Inflammatory macrophage treated with lipopolysaccharide for 4 hours (primary cell): Measurements from ENCODE around the gene CLC.
"Not testable (repeated sequence)": the region's sequence is repeated elsewhere in the genome, so short reads cannot be mapped to it uniquely, and the experiment has no call there.

Experiments used
- DNase-seq: peaks from one replicate; pipeline ENCODE4 v3.0.0-alpha.2; 2020

The CLC gene

DNA sequence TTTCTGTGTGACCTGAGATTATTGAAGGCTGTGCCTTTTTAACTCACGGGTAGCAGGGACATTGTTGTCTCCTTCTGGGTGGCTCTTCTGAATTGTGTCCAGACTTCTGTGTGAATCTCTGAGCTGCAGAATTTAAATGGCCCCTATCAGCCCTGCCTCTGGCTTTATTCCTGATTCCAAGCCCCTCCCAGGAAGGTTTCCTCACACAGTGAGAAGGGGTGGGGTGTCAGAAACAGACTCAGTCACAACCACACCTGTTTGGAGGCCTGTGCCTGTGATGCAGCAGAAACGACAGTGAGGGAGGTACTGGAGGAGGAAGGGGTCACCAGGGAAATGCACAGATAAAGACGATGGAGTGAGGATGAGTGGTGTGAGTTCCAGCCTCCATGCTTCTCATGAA lies at the start of gene CLC:
Gene CLC (minus strand): TSS at position 139 of the 400 bp plus-strand sequence. CDS start 77 bp downstream, at position 62.
- DNase-seq, result no peak

DNA sequence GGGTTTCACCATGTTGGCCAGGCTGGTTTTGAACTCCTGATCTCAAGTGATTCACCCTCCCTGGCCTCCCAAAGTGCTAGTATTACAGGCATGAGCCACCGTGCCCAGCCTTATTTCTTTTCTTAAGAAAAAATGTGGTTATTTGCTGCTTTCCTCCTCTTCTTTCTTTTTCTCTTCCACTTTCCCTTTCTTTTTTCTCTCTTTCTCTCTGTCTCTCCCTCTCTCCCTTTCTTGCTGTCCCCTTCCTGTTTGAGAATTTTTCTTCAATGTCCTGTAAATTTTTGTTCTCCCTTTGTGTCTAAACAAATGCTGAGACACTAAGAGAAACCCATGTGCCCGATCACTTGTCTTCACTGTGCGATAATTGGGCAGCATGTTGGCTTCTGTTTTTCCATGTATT lies 43.1 kb upstream of the CLC start:
- DNase-seq, result no peak

DNA sequence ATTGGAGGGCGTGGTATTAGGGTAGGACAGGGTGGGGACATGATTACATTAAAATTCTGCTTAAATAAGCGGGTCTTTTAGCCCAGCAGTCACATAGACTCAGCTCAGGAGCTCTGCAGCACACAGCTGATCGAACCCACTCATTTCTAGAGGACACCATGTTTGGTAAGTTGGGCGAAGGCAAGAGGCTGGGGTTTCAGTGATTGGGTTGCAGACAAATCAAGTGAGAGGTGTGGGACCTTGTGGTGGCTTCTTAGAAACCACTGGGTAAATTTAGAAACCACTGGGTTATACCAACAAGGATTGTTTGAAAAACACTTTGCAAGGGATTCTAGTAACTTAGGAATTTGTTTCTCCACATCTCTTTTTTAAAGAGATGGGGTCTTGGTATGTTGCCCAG lies 40.9 kb upstream of the CLC start, which contains the start of gene LEUTX:
Gene LEUTX (plus strand): TSS at position 92 of the 400 bp plus-strand sequence. CDS start 67 bp downstream, at position 159.
- DNase-seq, result no peak

DNA sequence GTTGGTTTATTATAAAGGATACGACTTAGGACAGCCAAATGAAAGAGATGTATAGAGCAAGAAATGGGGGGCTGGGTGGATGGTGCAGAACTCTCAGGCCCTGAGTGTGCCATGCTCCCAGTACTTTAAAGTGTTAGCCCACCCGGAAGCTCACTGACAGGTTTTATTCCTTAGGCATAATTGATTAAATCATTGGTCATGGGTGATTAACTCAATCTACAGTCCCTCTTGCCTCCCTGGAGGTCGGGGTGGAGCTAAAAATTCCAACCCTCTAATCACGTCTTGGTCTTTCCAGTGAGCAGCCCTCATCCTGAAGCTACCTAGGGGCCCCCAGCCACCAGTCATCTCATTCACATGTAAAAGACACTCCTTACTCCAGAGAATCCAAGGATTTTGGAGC lies 31.0 kb upstream of the CLC start:
- DNase-seq, result no peak

DNA sequence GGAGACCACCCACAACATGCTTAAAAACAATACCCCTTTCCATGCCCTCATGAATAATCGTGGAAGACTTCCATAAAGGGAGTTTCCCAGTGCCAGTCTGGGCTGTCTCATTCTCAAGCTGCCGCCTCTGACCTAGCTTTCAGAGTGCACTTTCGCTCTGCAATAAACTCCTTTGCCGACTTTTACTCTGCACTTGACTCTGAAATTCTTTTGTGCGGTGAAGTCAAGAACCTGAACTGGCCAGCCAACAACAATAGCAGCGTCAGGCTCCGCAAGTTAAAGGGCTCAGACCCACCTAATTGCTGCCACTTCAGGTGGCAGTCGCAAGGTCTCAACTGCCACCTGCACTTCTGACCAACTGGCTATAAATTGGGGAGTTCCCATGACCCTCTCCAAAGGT lies 30.5 kb upstream of the CLC start:
- no peak for DNase-seq

DNA sequence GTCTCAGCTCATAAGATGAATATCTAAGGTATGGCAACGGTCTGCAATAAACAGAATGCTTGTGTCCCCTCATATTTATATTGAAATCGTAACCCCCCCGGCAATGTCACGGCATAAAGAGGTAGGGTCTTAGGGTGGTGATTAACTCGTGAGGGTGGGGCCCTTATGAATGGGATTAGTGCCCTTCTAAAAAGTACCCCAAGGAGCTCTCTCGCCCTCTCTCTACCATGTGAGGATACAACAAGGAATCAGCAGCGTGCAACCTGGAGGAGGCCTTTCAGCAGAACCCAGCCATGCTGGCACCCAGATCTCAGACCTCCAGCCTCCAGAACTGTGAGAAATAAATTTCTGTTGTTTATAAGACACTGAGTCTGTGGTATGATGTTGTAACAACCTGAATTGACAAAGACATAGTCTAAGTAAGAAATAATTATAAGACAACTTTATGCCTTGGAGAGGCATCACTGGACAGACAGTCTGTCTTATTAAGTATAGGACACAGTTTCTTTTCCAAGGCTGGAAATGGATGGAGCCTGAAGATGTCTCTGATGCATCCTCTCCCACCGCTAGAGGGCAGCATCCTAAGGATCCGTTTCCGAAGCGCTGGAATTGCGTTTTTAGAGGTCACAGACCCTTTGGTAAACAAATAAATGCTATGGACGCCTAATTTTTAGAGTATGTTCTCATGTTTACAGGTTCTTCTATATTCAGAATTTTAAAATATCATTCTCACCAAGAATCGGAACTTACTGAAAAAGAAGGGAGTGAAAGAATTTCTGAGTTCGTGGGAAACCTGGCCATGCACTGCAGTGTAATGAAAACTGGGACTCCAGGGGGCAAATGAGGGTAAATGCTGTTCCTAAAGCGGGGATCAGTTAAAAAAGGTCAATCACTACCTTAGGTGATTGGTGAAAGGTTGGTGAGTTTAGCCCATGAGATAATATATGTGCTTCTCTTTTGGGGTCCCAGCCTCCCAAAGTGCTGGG lies 27.6 kb upstream of the CLC start:
- peak; percentile 32 for DNase-seq

DNA sequence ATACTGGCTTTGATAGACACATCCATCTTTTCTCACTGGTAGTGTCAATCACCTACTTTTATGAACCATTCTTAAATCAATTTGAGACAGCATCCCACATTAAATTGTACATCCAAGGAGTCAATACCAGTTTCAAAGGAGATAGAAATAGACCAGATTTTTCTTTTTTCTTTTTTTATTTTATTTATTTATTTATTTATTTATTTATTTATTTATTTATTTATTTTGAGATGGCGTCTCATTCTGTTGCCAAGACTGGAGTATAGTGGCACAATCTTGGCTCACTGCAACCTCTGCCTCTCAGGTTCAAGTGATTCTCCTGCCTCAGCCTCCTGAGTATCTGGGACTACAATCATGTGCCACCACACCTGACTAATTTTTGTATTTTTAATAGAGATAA lies 24.0 kb upstream of the CLC start:
- DNase-seq, result not testable (repeated sequence)

DNA sequence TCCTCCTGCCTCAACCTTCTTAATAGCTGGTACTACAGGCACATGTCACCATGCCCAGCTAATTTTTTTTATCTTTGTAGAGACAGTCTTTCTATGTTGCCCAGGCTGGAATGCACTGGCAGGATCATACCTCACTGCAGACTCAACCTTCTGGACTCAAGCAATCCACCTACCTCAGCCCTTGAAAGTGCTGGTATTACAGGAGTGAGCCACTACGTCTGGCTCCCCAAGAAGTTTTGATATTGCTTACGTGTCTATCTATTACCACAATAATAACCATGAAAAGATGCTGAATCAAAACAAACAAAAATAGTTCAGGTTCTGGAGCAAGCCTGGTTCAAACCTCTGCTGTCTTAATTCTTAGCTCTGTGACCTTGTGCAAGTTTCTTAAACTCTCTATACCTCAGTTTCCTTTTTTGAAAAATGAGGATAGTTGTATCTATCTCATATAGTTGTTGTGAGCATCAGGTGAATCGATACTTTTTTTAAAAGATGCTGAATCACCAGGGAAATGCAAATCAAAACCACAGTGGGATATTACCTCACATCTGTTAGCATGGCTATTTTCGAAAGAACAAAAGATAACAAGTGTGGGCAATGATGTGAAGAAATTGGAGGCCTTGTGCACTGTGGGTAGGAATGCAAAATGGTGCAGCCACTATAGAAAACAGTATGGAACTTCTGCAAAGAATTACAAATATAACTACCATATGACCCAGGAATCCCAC lies 21.8 kb upstream of the CLC start:
- DNase-seq, result no peak

DNA sequence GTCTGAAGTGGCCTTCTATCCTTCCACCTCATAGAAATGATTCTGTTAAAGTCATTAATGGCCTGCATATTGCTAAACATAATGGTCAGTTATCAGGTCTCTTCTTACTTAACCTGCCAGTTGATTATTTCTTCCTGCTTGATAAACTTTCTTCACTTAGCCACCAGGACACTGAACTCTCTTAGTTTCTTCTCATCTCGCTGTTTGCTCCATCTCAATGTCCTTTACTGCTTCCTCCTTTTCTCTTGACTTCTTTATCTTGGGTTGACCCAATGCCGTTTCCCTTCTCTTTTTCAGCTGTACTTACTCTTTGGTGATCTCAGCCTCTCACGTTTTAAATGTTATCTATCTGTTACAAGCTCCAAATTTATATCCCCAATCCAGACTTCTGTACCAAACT lies 17.1 kb upstream of the CLC start:
- DNase-seq, result no peak

DNA sequence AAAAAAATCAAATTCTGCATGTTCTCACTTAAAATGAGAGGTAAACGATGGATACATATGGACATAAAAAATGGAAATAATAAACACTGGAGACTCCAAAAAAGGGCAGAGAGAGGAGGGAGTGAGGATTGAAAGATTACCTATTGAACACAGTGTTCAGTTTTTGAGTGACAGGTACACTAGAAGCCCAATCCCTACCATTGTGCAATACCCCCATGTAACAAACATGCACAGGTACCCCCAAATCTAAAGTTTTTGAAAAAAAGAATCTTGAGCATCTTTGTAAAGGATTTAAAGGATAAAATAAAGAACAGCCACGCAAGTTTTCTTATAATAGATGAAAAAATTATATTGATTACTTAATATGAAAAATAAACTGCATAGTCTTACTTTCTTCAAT lies 16.7 kb upstream of the CLC start:
- DNase-seq, result no peak

DNA sequence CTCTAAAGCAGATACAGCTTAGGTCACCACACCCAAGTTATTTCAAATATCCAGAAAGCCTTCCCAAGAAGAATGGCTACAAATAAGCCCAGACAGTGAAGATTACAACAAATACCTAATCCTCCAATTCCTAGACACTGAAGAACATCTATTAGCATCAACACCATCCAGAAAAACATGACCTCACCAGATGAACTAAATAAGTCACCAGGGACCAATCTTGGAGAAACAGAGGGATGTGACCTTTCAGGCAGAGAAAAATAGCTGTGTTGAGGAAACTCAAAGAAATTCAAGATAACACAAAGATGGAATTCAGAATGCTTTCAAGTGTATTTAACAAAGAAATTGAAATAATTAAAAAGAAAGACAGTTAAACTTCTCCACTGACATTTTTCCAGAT lies 15.0 kb upstream of the CLC start:
- DNase-seq, result no peak

DNA sequence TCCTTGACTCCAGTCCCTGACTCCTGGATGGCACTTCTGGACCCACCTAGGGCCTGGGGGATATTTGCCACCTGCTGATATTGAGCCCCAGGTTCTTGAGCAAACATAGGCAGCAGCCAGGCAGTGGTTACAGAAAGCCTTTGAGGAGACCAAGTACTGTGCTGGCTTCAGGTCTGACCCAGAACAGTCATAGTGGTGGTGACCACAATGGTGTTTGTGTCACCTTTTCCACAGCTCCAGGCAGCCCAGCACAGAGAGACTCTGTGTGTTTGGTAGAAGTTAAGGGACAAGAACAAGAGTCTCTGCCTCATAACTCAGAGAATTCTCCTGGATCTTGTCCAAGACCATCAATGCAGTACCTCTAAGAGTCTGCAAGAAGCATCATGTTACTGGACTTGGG lies 14.6 kb upstream of the CLC start:
- DNase-seq, result no peak

DNA sequence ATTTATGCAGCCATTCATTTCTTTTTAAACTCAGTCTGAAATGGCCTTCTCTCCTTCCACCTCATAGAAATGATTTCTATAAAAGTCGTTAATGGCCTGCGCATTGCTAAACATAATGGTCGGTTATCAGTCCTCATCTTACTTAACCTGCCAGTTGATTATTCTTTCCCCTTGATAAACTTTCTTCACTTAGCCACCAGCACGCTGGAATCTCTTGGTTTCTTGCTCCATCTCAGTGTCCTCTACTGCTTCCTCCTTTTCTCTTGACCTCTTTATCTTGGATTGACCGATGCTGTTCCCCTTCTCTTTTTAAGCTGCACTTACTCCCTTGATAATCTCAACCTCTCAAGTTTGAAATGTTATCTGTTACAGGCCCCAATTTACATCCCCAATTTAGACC lies 12.2 kb upstream of the CLC start:
- DNase-seq, result no peak

DNA sequence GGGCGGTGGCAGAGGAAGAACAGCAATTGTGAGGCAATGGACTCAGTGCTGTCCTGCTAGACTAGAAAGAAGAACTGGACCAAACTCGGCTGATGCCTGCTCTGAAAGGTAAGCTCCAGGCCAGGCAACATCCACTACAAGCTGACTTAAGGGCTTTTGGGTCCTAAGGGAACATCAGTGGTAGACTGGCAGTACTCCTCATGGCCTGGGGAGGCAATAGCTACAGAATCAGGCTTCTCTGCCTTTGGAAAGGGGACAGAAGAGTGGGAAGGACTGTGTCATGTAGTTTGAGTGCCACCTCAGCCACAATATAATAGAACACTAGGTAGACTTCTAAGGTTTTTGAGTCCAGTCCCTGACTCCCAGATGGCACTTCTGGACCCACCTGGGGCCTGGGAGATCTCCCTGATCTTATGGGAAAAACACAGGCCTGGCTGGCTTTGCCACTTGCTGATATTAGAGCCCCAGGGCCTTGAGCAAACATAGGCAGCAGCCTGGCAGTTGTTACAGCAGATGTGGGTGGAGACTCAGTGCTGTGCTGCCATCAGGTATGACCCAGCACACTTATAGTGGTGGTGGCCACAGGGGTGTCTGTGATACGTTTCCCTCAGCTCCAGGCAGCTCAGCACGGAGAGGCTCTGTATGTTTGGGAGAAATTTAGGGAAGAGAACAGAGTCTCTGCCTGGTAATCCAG lies 9.2 kb upstream of the CLC start:
- no peak for DNase-seq

DNA sequence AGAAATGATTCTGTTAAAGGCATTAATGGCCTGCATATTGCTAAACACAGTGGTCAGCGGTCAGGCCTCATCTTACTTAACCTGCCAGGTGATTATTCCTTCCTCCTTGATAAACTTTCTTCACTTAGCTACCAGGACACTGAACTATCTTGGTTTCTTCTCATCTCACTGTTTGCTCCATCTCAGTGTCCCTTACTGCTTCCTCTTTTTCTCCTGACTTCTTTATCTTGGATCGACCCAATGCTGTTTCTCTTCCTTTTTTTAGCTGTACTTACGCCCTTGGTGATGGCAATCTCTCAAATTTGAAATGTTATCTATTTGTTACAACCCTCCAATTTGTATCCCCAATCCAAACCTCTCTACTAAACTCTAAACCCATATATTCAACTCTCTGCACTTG lies 7.8 kb upstream of the CLC start:
- DNase-seq, result peak; percentile 50

DNA sequence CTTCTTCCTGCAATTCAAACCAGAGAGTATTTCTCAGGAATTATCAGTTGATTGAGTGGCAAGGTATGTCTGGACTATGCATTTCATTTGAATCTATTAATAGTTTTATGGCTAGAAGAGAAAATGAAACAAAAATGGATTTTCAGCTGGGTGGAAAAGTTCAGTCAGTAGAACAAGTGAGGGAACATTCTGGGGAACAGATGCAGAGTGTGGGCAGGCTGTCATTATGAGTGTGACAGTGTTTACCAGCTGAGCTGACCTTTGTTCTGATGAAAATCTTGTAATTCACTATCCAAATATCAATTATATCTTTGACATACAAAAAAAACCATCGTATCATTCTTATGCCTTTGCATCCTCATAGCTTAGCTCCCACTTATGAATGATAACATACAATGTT lies 2.6 kb upstream of the CLC start:
- peak; percentile 5 for DNase-seq

DNA sequence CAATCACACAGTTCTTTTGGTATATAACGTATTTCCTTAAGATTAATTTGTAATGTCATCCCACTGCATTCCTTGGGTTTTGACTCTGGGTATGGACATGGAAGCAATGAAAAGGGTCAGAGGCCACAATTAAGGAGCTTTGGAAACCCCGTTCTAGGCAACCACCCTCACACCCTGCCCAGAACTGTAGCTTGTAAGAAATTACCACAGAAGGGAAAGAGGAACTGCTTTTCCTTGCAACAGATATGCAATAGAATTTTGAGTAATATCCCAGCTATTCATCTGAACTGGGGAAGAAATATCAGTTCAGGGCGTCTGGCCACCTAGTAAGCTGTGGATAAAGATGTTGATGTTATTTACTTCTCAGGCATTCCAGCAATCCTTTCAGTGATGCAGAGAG lies 985 bp upstream of the CLC start:
- peak; percentile 68 for DNase-seq

DNA sequence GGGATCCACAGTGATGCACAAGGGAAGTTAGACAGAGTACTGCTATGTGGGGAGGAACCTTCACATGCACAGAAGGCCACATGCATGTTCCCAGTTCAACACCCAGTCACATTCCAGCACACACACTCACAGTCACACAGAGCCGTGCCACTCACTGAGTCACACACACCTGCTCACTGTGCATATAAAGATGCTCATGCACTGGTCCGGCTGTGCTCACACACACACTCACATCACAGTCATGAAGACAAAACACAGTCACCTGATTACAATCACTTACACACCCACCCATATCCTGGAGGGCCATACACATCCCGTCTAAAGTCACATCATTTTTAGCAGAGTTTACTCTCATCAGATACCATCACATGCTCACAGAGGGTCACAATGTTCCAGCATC lies 478 bp downstream of the CLC start:
- no peak for DNase-seq

DNA sequence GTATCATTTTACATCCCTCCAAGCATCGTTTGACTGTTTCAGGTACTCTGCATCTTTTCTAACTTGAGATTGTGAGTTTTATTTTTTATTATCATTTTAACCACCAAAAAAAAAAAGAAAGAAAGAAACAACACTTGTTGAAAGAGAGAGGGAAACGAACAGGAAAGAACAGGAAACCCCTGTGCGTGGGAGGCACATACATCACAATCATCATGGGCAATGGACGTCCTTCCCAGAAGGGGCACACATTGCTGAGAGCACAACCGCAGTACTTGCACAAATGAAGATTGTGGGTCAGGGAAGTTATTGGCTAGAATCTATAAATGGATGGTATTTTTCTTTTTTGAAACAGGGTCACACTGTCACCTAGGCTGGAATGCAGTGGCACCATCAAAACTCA lies 1.7 kb downstream of the CLC start:
- DNase-seq, result no peak

DNA sequence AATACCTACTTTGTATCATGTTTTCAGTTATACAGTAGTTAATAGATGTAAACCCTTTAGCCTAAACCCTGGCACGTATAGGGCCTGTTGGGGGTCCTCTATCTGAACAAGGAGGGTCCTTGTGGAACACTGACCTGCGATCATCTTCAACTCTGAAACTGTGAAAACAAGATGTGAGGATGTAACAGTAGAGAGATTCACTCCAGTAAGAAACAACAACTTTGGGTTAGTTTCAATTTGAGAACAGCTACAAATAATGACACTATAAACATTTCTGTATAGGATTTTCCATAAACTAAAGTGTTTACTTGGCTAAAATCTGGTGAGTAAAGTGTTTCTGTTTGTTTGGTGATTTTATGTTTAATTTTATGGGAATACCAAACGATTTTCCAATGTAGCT lies 2.1 kb downstream of the CLC start:
- DNase-seq, result no peak

DNA sequence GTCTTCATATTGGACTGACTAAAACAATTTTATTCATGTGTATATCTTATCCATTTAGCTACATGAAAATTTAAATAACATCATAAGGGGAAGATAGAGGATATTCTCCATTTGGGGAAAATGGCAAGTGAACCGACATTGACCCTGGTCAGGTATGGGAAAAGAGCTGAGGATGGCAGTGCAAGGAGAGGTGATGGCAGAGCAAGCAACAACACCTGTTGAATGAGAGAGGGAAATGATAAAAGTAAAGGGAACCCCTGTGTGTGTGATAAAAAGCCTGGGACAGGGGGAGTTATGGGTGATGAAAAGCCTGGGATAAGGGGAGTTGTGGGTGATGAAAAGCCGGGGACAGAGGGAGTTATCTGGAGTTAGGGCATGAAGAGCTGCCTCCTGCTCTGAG lies 4.0 kb downstream of the CLC start:
- DNase-seq, result no peak

DNA sequence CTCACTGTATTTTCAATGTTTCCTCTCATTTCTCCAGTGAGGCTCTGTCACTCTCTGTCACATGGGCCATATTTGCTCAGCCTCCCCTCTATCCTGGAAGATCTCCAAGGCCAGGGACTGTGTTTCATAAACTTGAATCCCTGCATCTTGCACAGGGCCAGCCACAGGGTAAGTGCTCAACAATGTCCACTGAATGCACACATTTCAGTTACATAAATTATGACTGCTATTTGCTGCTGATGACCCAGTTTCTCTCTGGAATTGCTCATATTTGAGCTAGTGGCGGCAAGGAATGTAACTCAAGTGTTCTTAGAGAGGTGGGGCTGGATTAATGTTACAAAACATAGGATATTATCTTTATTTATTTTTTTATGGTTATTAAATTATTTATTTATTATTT lies 6.1 kb downstream of the CLC start:
- DNase-seq, result no peak

DNA sequence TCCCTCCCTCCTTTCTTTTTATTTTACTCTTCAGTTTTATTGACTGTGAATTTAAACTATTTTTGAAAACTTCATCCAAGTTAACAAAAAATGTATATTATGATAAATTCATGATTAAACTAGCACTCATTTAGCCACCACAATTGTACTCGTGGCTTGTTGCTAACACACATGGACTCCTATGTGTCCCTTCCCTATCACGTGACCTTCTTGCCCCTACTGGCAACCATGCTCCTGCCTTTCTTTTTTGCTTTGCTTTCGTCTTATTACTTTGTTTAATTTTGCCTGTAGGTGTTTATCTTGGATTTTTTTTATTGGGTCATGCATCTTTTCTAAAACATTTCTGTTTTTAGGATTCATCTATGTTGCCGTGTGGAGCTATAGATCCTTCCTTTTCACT lies 8.2 kb downstream of the CLC start:
- no peak for DNase-seq

DNA sequence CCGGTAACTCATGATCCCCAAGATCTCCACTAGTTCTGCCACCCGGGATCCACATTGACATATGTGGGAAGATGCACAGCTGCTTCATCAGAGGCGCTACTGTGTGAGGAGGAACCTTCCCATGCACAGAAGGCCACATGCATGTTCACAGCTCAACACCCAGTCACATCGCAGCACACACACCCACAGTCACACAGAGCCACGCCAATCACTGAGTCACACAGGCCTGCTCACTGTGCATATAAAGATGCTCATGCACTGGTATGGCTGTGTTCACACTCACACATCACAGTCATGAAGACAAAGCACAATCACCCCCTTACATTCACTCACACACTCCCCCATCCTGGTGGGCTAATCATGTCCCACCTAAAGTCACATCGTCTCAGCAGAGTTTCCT lies 9.8 kb downstream of the CLC start:
- DNase-seq, result no peak
